Esophagus squamous epithelium (tissue), 4 donors: ENCODE results near the gene SMPD3.

Experiments used
- POLR2A ChIP-seq, 4 donors: fragments of 450-650 bp; IDR thresholded peaks; one replicate each; pipeline ENCODE4 v1.6.1; 2017; ENCODE audit warnings: antibody characterized with exemption in 4 of 4, mild to moderate bottlenecking in 4 of 4, moderate library complexity in 3 of 4
- TF ChIP-seq, protein P1 (sequence below), 6 experiments: fragments of 450-650 bp in 4 of 6; fragments of 200-600 bp in 2 of 6; sonication (generic) in 2 of 6; IDR thresholded peaks; one replicate each; pipeline ENCODE4 v1.5.1; 2016 to 2019; ENCODE audit warnings: antibody characterized with exemption in 6 of 6, mild to moderate bottlenecking in 4 of 6, moderate library complexity in 4 of 6

- TF ChIP-seq, protein P1, sequence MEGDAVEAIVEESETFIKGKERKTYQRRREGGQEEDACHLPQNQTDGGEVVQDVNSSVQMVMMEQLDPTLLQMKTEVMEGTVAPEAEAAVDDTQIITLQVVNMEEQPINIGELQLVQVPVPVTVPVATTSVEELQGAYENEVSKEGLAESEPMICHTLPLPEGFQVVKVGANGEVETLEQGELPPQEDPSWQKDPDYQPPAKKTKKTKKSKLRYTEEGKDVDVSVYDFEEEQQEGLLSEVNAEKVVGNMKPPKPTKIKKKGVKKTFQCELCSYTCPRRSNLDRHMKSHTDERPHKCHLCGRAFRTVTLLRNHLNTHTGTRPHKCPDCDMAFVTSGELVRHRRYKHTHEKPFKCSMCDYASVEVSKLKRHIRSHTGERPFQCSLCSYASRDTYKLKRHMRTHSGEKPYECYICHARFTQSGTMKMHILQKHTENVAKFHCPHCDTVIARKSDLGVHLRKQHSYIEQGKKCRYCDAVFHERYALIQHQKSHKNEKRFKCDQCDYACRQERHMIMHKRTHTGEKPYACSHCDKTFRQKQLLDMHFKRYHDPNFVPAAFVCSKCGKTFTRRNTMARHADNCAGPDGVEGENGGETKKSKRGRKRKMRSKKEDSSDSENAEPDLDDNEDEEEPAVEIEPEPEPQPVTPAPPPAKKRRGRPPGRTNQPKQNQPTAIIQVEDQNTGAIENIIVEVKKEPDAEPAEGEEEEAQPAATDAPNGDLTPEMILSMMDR (IDR thresholded peaks at IDR 0.05), result no peak
- TF ChIP-seq POLR2A (IDR thresholded peaks at IDR 0.05), result no peak
Measured at GRCh38 chr16:68374961-68375660, 73.2 kb downstream of the SMPD3 start.
